ENCODE results near the gene KCNMA1.
"Not testable (repeated sequence)": the region's sequence is repeated elsewhere in the genome, so short reads cannot be mapped to it uniquely, and the experiment has no call there.

Gene KCNMA1

GRCh38 chr10:77405771-77406241, 231.8 kb downstream of the KCNMA1 start:
- FAIRE-seq, result no peak
- no peak for DNase-seq (ENCODE audit: insufficient read length, low spot score)

GRCh38 chr10:77404810-77405209, 232.8 kb downstream of the KCNMA1 start:
- DNase-seq (ENCODE audit: insufficient read length, low spot score), result no peak
- FAIRE-seq, result no peak

GRCh38 chr10:77403761-77404160, 233.8 kb downstream of the KCNMA1 start:
- FAIRE-seq (no peak), DNase-seq (ENCODE audit: insufficient read length, low spot score) (no peak)

- no peak for DNase-seq (ENCODE audit: insufficient read length, low spot score)
- FAIRE-seq, result no peak
Observed at GRCh38 chr10:77401683-77402082, 235.9 kb downstream of the KCNMA1 start.

- DNase-seq (ENCODE audit: insufficient read length, low spot score) (no peak), FAIRE-seq (no peak)
Observed at GRCh38 chr10:77400033-77400432, 237.6 kb downstream of the KCNMA1 start.

GRCh38 chr10:77398986-77399755, 238.4 kb downstream of the KCNMA1 start:
- DNase-seq (ENCODE audit: insufficient read length, low spot score), result no peak
- no peak for FAIRE-seq

- FAIRE-seq, result no peak
Observed at GRCh38 chr10:77398558-77398957, 239.1 kb downstream of the KCNMA1 start.

GRCh38 chr10:77397103-77397502, 240.5 kb downstream of the KCNMA1 start:
- no peak for DNase-seq (ENCODE audit: insufficient read length, low spot score)
- no peak for FAIRE-seq

More at GRCh38 chr10:77398558-77398957, 239.1 kb downstream of the KCNMA1 start:
- DNase-seq (ENCODE audit: insufficient read length, low spot score), result no peak

GRCh38 chr10:77396290-77396689, 241.3 kb downstream of the KCNMA1 start:
- no peak for DNase-seq (ENCODE audit: insufficient read length, low spot score)
- no peak for FAIRE-seq

- DNase-seq (ENCODE audit: insufficient read length, low spot score) (no peak), FAIRE-seq (no peak)
Observed at GRCh38 chr10:77393821-77394501, 243.6 kb downstream of the KCNMA1 start.

GRCh38 chr10:77393411-77393810, 244.2 kb downstream of the KCNMA1 start:
- DNase-seq (ENCODE audit: insufficient read length, low spot score) (no peak), FAIRE-seq (no peak)

GRCh38 chr10:77392851-77393250, 244.8 kb downstream of the KCNMA1 start:
- no peak for DNase-seq (ENCODE audit: insufficient read length, low spot score)
- FAIRE-seq, result no peak

- FAIRE-seq (no peak), DNase-seq (ENCODE audit: insufficient read length, low spot score) (no peak)
Observed at GRCh38 chr10:77392236-77392721, 245.3 kb downstream of the KCNMA1 start.

- DNase-seq (ENCODE audit: insufficient read length, low spot score) (no peak), FAIRE-seq (no peak)
Observed at GRCh38 chr10:77391605-77392235, 245.9 kb downstream of the KCNMA1 start.

- DNase-seq (ENCODE audit: insufficient read length, low spot score) (no peak), FAIRE-seq (no peak)
Observed at GRCh38 chr10:77390481-77390891, 247.1 kb downstream of the KCNMA1 start.

- no peak for DNase-seq (ENCODE audit: insufficient read length, low spot score)
- FAIRE-seq, result no peak
Observed at GRCh38 chr10:77388571-77389100, 249.0 kb downstream of the KCNMA1 start.

- FAIRE-seq; DNase-seq (ENCODE audit: insufficient read length, low spot score): not testable (repeated sequence)
Observed at GRCh38 chr10:77387701-77388100, 249.9 kb downstream of the KCNMA1 start.

- DNase-seq (ENCODE audit: insufficient read length, low spot score) (no peak), FAIRE-seq (no peak)
Observed at GRCh38 chr10:77387247-77387646, 250.4 kb downstream of the KCNMA1 start.

GRCh38 chr10:77386838-77387237, 250.8 kb downstream of the KCNMA1 start:
- no peak for DNase-seq (ENCODE audit: insufficient read length, low spot score)
- no peak for FAIRE-seq

- DNase-seq (ENCODE audit: insufficient read length, low spot score) (no peak), FAIRE-seq (no peak)
Observed at GRCh38 chr10:77386365-77386764, 251.2 kb downstream of the KCNMA1 start.

GRCh38 chr10:77385315-77385714, 252.3 kb downstream of the KCNMA1 start:
- no peak for DNase-seq (ENCODE audit: insufficient read length, low spot score)
- no peak for FAIRE-seq

Measured in GM19239 (cell line).